Heart right ventricle (tissue), 16 donors: Measurements from ENCODE around the gene PLS3. TPM values are rescaled to one million over a fixed set of nuclear protein-coding genes. Genes with fewer than 3 reads are reported as not detected.

ENCODE experiments used
- ATAC-seq, 8 donors: fragments of 200-7000 bp; cut with Tn5 transposase; one replicate each; pipeline ENCODE4 v1.9.1; 2020; ENCODE audit warnings: mild to moderate bottlenecking in 8 of 8, moderate library complexity in 8 of 8, moderate number of reproducible peaks in 1 of 8
- DNase-seq, 2 donors: peaks; one replicate each; pipeline ENCODE4 v3.0.0-alpha.2; 2020
- H3K27ac ChIP-seq, 10 donors: fragments of 200-600 bp; sonication (generic) in 2 of 10; one replicate each; pipeline versions ENCODE4 v1.5.0 to v1.8.0; 2020 to 2022; ENCODE audit warnings: mild to moderate bottlenecking in 3 of 10
- H3K27me3 ChIP-seq, 7 donors: fragments of 200-600 bp; one replicate each; pipeline ENCODE4 v1.8.0; 2021 to 2022; ENCODE audit warnings: mild to moderate bottlenecking in 2 of 7
- H3K36me3 ChIP-seq, 9 donors: fragments of 200-600 bp; sonication (generic) in 1 of 9; one replicate each; pipeline versions ENCODE4 v1.5.0 to v1.8.0; 2020 to 2022; ENCODE audit warnings: mild to moderate bottlenecking in 2 of 9
- H3K4me1 ChIP-seq, 9 donors: fragments of 200-600 bp; sonication (generic) in 1 of 9; one replicate each; pipeline versions ENCODE4 v1.5.0 to v1.8.0; 2020 to 2022; ENCODE audit warnings: mild to moderate bottlenecking in 4 of 9
- H3K4me3 ChIP-seq, 10 donors: fragments of 200-600 bp; sonication (generic) in 2 of 10; one replicate each; pipeline versions ENCODE4 v1.5.0 to v1.8.0; 2020 to 2022; ENCODE audit warnings: mild to moderate bottlenecking in 7 of 10, moderate library complexity in 2 of 10
- H3K9me3 ChIP-seq, 11 donors: fragments of 200-600 bp in 10 of 11; sonication (generic) in 2 of 11; one replicate each; pipeline versions ENCODE4 v1.5.0 to v1.8.0; 2013 to 2022; ENCODE audit warnings: mild to moderate bottlenecking in 2 of 11, control low read depth in 1 of 11, moderate library complexity in 1 of 11
- WGBS, 2 donors: extraction: QIAGEN DNeasy Blood & Tissue Kit; methylation state at CpG; one replicate each; pipeline ENCODE4 v1.1.7; 2013; ENCODE audit warnings: inconsistent platforms in 1 of 2; 5-methylcytosine and 5-hydroxymethylcytosine counted together
- intact Hi-C, 10 donors: fragments of 100-400 bp; cut with DNase I; formaldehyde crosslinking; loops; one replicate each; pipeline versions ENCODE4 v1.11.1 to v1.14.2; 2022
- polyA plus RNA-seq, 2 donors: library from polyadenylated mRNA; stranded (reverse); fragments of 200-250 nt; gene quantifications; one replicate each; pipeline ENCODE4 v1.2.3, GENCODE V29; 2013
- total RNA-seq, 10 donors: library from RNA; stranded (reverse); fragmentation: NEBNext Ultra II Directional in 3 of 10; extraction: Animal tissue kit (Norgen Biotek cat#: 25700) in 3 of 10; gene quantifications; one replicate each; pipeline versions ENCODE4 v1.2.1 to v1.2.4, GENCODE V29; 2021 to 2023
- TF ChIP-seq, protein P1 (sequence below), 9 donors: fragments of 200-600 bp; sonication (generic) in 2 of 9; IDR thresholded peaks; one replicate each; pipeline versions ENCODE4 v1.5.0 to v1.8.0; 2021 to 2022; ENCODE audit warnings: antibody characterized with exemption in 9 of 9, mild to moderate bottlenecking in 5 of 9, moderate library complexity in 1 of 9
- donor health status: Arrhythmogenic right ventricular cardiomyopathy.
- donor health status: ischemic (EF 13 %, LVEDD 7.1; RV severe dilation, severe dysfunction).
- donor health status: healthy with polysubstance abuse.
- donor health status: DM: no; HTN: yes; CAD: no.
- donor health status: DM: no; HTN: no; CAD: no.
- donor health status: ischemic (EF 25% LVEDD 6.9; RV normal size, moderate dysfunction).
- donor health status: ischemic (EF 25% LVEDD 5.7; RV mildly dilated, moderate dysfunction).
- donor health status: healthy.
- donor health status: DM: yes; HTN: yes; CAD: no.
- donor health status: Ischemic cardiomyopathy.
- donor health status: ischemic (EF 35%, LVEDD 5.7; RV mildly dilated, moderate dysfunction).
- donor health status: nonischemic (EF 11% LVEDD 7.7; RV severe dilation, severe dysfunction).
- donor health status: DM: yes; HTN: yes; CAD: no.
- donor health status: PGD.
- donor health status: ischemic (EF 29% LVEDD 5.4; RV normal size, mild dysfunction).
- donor health status: nonischemic (EF 23%, LVEDD 6.1; RV moderate dilation, normal function).

Gene PLS3
- total and polyA plus RNA-seq, 12 donors, result 29.7 to 56.9 (median 38.0) TPM

DNA sequence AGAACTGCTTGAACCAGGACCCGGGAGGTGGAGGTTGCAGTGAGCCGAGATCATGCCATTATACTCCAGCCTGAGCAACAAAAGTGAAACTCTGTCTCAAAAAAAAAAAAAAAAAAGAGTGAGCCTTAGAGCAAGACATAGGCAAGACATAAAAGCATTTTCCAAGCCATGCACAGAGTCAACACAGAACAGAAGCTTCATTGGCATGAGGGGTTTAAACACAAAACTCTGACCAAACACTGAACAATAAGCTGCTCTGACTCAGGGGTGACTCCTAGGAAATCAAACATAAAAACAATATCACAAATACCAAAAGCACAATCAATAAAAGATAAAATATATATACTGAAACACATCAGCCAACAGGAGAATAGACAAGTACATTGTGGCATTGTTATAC lies 136.8 kb downstream of the PLS3 start:
- no peak overlapping the region for H3K4me3 ChIP-seq
- TF ChIP-seq, protein P1, sequence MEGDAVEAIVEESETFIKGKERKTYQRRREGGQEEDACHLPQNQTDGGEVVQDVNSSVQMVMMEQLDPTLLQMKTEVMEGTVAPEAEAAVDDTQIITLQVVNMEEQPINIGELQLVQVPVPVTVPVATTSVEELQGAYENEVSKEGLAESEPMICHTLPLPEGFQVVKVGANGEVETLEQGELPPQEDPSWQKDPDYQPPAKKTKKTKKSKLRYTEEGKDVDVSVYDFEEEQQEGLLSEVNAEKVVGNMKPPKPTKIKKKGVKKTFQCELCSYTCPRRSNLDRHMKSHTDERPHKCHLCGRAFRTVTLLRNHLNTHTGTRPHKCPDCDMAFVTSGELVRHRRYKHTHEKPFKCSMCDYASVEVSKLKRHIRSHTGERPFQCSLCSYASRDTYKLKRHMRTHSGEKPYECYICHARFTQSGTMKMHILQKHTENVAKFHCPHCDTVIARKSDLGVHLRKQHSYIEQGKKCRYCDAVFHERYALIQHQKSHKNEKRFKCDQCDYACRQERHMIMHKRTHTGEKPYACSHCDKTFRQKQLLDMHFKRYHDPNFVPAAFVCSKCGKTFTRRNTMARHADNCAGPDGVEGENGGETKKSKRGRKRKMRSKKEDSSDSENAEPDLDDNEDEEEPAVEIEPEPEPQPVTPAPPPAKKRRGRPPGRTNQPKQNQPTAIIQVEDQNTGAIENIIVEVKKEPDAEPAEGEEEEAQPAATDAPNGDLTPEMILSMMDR (IDR thresholded peaks at IDR 0.05), result no peak
- ATAC-seq, result no peak
- no peaks in the 10 kb centered on the region for H3K36me3 ChIP-seq
- H3K9me3 ChIP-seq, result no peaks in the 10 kb centered on the region
- no peaks in the 10 kb centered on the region for H3K4me1 ChIP-seq
- intact Hi-C loops, result no loop called here
- H3K27ac ChIP-seq, result no peak overlapping the region
- WGBS, 2 donors, result 79 to 94% methylated on average over 2 of the region's 2 CpGs
- DNase-seq, result no peak
- peaks cover 0 to 70% (median 0%) of the 10 kb centered on the region in 7 donors for H3K27me3 ChIP-seq
